ENCODE measurements around the gene ATP5F1D.

The ATP5F1D gene

GRCh38 chr19:1269065-1269477, 27.5 kb downstream of the ATP5F1D start, which contains the start of gene CIRBP:
Gene CIRBP (plus strand): TSS chr19:1269332. CDS start chr19:1270934, 1,602 bp downstream.
- Histone ChIP-seq H3K27me3 (ENCODE audit: insufficient read depth, low read length) (no peaks in the 10 kb centered on the region), H2AFZ (ENCODE audit: insufficient read depth, low read length, poor library complexity) (no peak within 1 kb of the TSS), H3K9ac (ENCODE audit: low read length) (peak within 1 kb of the TSS; percentile 93), H2BK120ac (ENCODE audit: insufficient read depth, low read length, poor library complexity) (peak within 1 kb of the TSS; percentile 71), H3K23ac (ENCODE audit: low read length) (no peak within 1 kb of the TSS), H3K14ac (ENCODE audit: low read length) (peak within 1 kb of the TSS; percentile 88), H3K4me2 (ENCODE audit: low read length) (peak within 1 kb of the TSS; percentile 73), H3K4me3 (ENCODE audit: low read depth, low read length) (peak within 1 kb of the TSS; percentile 79), H3K18ac (ENCODE audit: low read length) (peak within 1 kb of the TSS; percentile 81), H4K12ac (ENCODE audit: low read depth, low read length) (peak within 1 kb of the TSS; percentile 5), H3K4me1 (ENCODE audit: control insufficient read depth in 1 of 2, insufficient read depth in 2 of 2, low read length in 2 of 2) (peaks cover 31 to 36% of the 10 kb centered on the region in 2 experiments), H4K8ac (ENCODE audit: low read depth, low read length) (peak within 1 kb of the TSS; percentile 89), H3K4ac (ENCODE audit: low read depth, low read length) (peak within 1 kb of the TSS; percentile 89), H3K9me3 (ENCODE audit: insufficient read depth, low read depth, low read length) (no peaks in the 10 kb centered on the region), H2BK12ac (ENCODE audit: low read length) (no peak within 1 kb of the TSS), H3K79me1 (ENCODE audit: low read length) (peaks cover 23% of the 10 kb centered on the region), H2BK5ac (ENCODE audit: low read depth, low read length, poor library complexity) (peak within 1 kb of the TSS; percentile 85), H3K36me3 (ENCODE audit: control insufficient read depth in 1 of 2, insufficient read depth in 2 of 2, low read length in 2 of 2) (peaks cover 32 to 33% of the 10 kb centered on the region in 2 experiments), H2AK5ac (ENCODE audit: low read length) (peak within 1 kb of the TSS; percentile 74), H4K91ac (ENCODE audit: low read depth, low read length) (peak within 1 kb of the TSS; percentile 98), H3K79me2 (ENCODE audit: control insufficient read depth, insufficient read depth, low read length, poor library complexity) (peaks cover 13% of the 10 kb centered on the region), H3K27ac (ENCODE audit: low read depth, low read length) (peak within 1 kb of the TSS; percentile 95)
- peak; percentile 100 for DNase-seq
- no CpG with 5 or more reads among the region's 50 CpGs for WGBS (ENCODE audit: extremely low coverage, insufficient coverage, insufficient read length)

GRCh38 chr19:1269478-1270212, 28.1 kb downstream of the ATP5F1D start:
- Histone ChIP-seq H3K36me3 (ENCODE audit: control insufficient read depth in 1 of 2, insufficient read depth in 2 of 2, low read length in 2 of 2) (peaks cover 38 to 39% of the 10 kb centered on the region in 2 experiments), H3K9ac (ENCODE audit: low read length) (peak overlapping the region; percentile 93), H2BK5ac (ENCODE audit: low read depth, low read length, poor library complexity) (peak overlapping the region; percentile 85), H2AK5ac (ENCODE audit: low read length) (peak overlapping the region; percentile 74), H3K14ac (ENCODE audit: low read length) (peak overlapping the region; percentile 88), H2AFZ (ENCODE audit: insufficient read depth, low read length, poor library complexity) (no peak overlapping the region), H3K4me3 (ENCODE audit: low read depth, low read length) (peak overlapping the region; percentile 79), H2BK120ac (ENCODE audit: insufficient read depth, low read length, poor library complexity) (peak overlapping the region; percentile 71), H3K4ac (ENCODE audit: low read depth, low read length) (peak overlapping the region; percentile 89), H3K4me1 (ENCODE audit: control insufficient read depth in 1 of 2, insufficient read depth in 2 of 2, low read length in 2 of 2) (peaks cover 34 to 37% of the 10 kb centered on the region in 2 experiments), H3K79me1 (ENCODE audit: low read length) (peaks cover 23% of the 10 kb centered on the region), H4K8ac (ENCODE audit: low read depth, low read length) (peak overlapping the region; percentile 89), H4K12ac (ENCODE audit: low read depth, low read length) (peak overlapping the region; percentile 5), H2BK12ac (ENCODE audit: low read length) (no peak overlapping the region), H3K27ac (ENCODE audit: low read depth, low read length) (peak overlapping the region; percentile 95), H3K27me3 (ENCODE audit: insufficient read depth, low read length) (no peaks in the 10 kb centered on the region), H3K18ac (ENCODE audit: low read length) (peak overlapping the region; percentile 81), H3K4me2 (ENCODE audit: low read length) (peak overlapping the region; percentile 73), H3K9me3 (ENCODE audit: insufficient read depth, low read depth, low read length) (no peaks in the 10 kb centered on the region), H3K23ac (ENCODE audit: low read length) (no peak overlapping the region), H3K79me2 (ENCODE audit: control insufficient read depth, insufficient read depth, low read length, poor library complexity) (peaks cover 13% of the 10 kb centered on the region), H4K91ac (ENCODE audit: low read depth, low read length) (peak overlapping the region; percentile 98)
- WGBS (ENCODE audit: extremely low coverage, insufficient coverage, insufficient read length) = no CpG with 5 or more reads among the region's 64 CpGs
- DNase-seq = peak; percentile 63 to 89

GRCh38 chr19:1270213-1270853, 28.8 kb downstream of the ATP5F1D start:
- Histone ChIP-seq H3K4ac (ENCODE audit: low read depth, low read length) (peak overlapping the region; percentile 89), H3K4me2 (ENCODE audit: low read length) (peak overlapping the region; percentile 73), H4K91ac (ENCODE audit: low read depth, low read length) (peak overlapping the region; percentile 72), H3K9ac (ENCODE audit: low read length) (peak overlapping the region; percentile 85), H3K36me3 (ENCODE audit: control insufficient read depth in 1 of 2, insufficient read depth in 2 of 2, low read length in 2 of 2) (peaks cover 42% of the 10 kb centered on the region in 2 experiments), H3K27me3 (ENCODE audit: insufficient read depth, low read length) (no peaks in the 10 kb centered on the region), H3K14ac (ENCODE audit: low read length) (peak overlapping the region; percentile 69), H3K4me3 (ENCODE audit: low read depth, low read length) (peak overlapping the region; percentile 79), H4K12ac (ENCODE audit: low read depth, low read length) (peak overlapping the region; percentile 5), H4K8ac (ENCODE audit: low read depth, low read length) (peak overlapping the region; percentile 89), H2AK5ac (ENCODE audit: low read length) (peak overlapping the region; percentile 11), H3K4me1 (ENCODE audit: control insufficient read depth in 1 of 2, insufficient read depth in 2 of 2, low read length in 2 of 2) (peaks cover 31 to 35% of the 10 kb centered on the region in 2 experiments), H2BK120ac (ENCODE audit: insufficient read depth, low read length, poor library complexity) (peak overlapping the region; percentile 9), H3K27ac (ENCODE audit: low read depth, low read length) (peak overlapping the region; percentile 95), H3K18ac (ENCODE audit: low read length) (peak overlapping the region; percentile 18), H3K23ac (ENCODE audit: low read length) (no peak overlapping the region), H2AFZ (ENCODE audit: insufficient read depth, low read length, poor library complexity) (no peak overlapping the region), H3K9me3 (ENCODE audit: insufficient read depth, low read depth, low read length) (no peaks in the 10 kb centered on the region), H2BK12ac (ENCODE audit: low read length) (no peak overlapping the region), H3K79me1 (ENCODE audit: low read length) (peaks cover 22% of the 10 kb centered on the region), H3K79me2 (ENCODE audit: control insufficient read depth, insufficient read depth, low read length, poor library complexity) (peaks cover 17% of the 10 kb centered on the region), H2BK5ac (ENCODE audit: low read depth, low read length, poor library complexity) (peak overlapping the region; percentile 85)
- WGBS (ENCODE audit: extremely low coverage, insufficient coverage, insufficient read length) = no CpG with 5 or more reads among the region's 8 CpGs
- no peak for DNase-seq

- Histone ChIP-seq H4K12ac (ENCODE audit: low read depth, low read length) (no peak overlapping the region), H4K91ac (ENCODE audit: low read depth, low read length) (no peak overlapping the region), H3K14ac (ENCODE audit: low read length) (no peak overlapping the region), H3K79me2 (ENCODE audit: control insufficient read depth, insufficient read depth, low read length, poor library complexity) (peaks cover 20% of the 10 kb centered on the region), H2BK5ac (ENCODE audit: low read depth, low read length, poor library complexity) (no peak overlapping the region), H3K9me3 (ENCODE audit: insufficient read depth, low read depth, low read length) (no peaks in the 10 kb centered on the region), H3K4me3 (ENCODE audit: low read depth, low read length) (no peak overlapping the region), H3K27me3 (ENCODE audit: insufficient read depth, low read length) (no peaks in the 10 kb centered on the region), H2AK5ac (ENCODE audit: low read length) (no peak overlapping the region), H3K18ac (ENCODE audit: low read length) (no peak overlapping the region), H3K4me2 (ENCODE audit: low read length) (peak overlapping the region; percentile 24), H3K23ac (ENCODE audit: low read length) (no peak overlapping the region), H3K36me3 (ENCODE audit: control insufficient read depth in 1 of 2, insufficient read depth in 2 of 2, low read length in 2 of 2) (peaks cover 42% of the 10 kb centered on the region in 2 experiments), H2BK12ac (ENCODE audit: low read length) (no peak overlapping the region), H3K27ac (ENCODE audit: low read depth, low read length) (no peak overlapping the region), H2AFZ (ENCODE audit: insufficient read depth, low read length, poor library complexity) (no peak overlapping the region), H4K8ac (ENCODE audit: low read depth, low read length) (no peak overlapping the region), H3K79me1 (ENCODE audit: low read length) (peaks cover 22% of the 10 kb centered on the region), H3K4me1 (ENCODE audit: control insufficient read depth in 1 of 2, insufficient read depth in 2 of 2, low read length in 2 of 2) (peaks cover 27 to 31% of the 10 kb centered on the region in 2 experiments), H2BK120ac (ENCODE audit: insufficient read depth, low read length, poor library complexity) (no peak overlapping the region), H3K4ac (ENCODE audit: low read depth, low read length) (peak overlapping the region; percentile 65), H3K9ac (ENCODE audit: low read length) (no peak overlapping the region)
- WGBS (ENCODE audit: extremely low coverage, insufficient coverage, insufficient read length) = no CpG with 5 or more reads among the region's 26 CpGs
- no peak for DNase-seq
Measured at GRCh38 chr19:1270854-1271527, 29.4 kb downstream of the ATP5F1D start.
